HCT116 (cell line): ENCODE results near the gene APOOL. TPM values are rescaled to one million over a fixed set of nuclear protein-coding genes. Genes with fewer than 3 reads are reported as not detected.
"Not testable (repeated sequence)": the region's sequence is repeated elsewhere in the genome, so short reads cannot be mapped to it uniquely, and the experiment has no call there.

ENCODE experiments used
- ATAC-seq: fragments of 200-7000 bp; cut with Tn5 transposase; 2 replicates; pipeline ENCODE4 v1.9.1; 2020; ENCODE audit warnings: mild to moderate bottlenecking, moderate library complexity
- BruUV-seq: library from RNA; stranded (reverse); fragments of 400-500 nt; replicated peaks from 2 replicates; lab custom pipeline; 2021; lab: Mats Ljungman, UMichigan
- CTCF ChIA-PET: fragments of 300-600 bp; sonication (Branson Sonifier 250); formaldehyde crosslinking; loops from one replicate; lab custom pipeline; 2021; ENCODE audit warnings: antibody characterized with exemption; lab: Charles Lee
- POLR2A ChIA-PET: fragments of 300-600, 350-600 bp; sonication (Branson Sonifier 250); formaldehyde crosslinking; loops from one replicate; lab custom pipeline; 2021; ENCODE audit warnings: antibody characterized with exemption; lab: Charles Lee
- RAD21 ChIA-PET, 2 experiments: fragments of 300-600 bp; sonication (Branson Sonifier 250); formaldehyde crosslinking; loops; one replicate each; lab custom pipeline; 2023; ENCODE audit warnings: low total read pairs in 2 of 2; ENCODE audit not compliant: uncharacterized antibody in 2 of 2, unreplicated experiment in 2 of 2, low non-redundant PET in 1 of 2; lab: Charles Lee
- DNase-seq: peaks from one replicate; pipeline ENCODE4 v3.0.0-alpha.2; 2010; ENCODE audit warnings: low read depth, low spot score
- H2AFZ ChIP-seq: fragments of 200-600 bp; shearing (Covaris generic), sonication (generic); 2 replicates; pipeline ENCODE4 v1.6.1; 2017; ENCODE audit warnings: low read depth, mixed run types, mixed read lengths, antibody characterized with exemption, low read length; ENCODE audit not compliant: poor library complexity, severe bottlenecking
- H3K27ac ChIP-seq: 2 replicates; pipeline ENCODE4 v1.5.1; 2012; ENCODE audit warnings: low read depth, low read length
- H3K27me3 ChIP-seq: fragments of 200-600 bp; sonication (generic); 2 replicates; pipeline ENCODE4 v1.6.1; 2016; ENCODE audit warnings: mixed run types, low read length, mixed read lengths; ENCODE audit not compliant: insufficient read depth
- H3K36me3 ChIP-seq, 2 experiments: fragments of 200-500 bp in 1 of 2; fragments of 200-600 bp in 1 of 2; sonication (Bioruptor generic) in 1 of 2; sonication (generic) in 1 of 2; 2 replicates each; pipeline versions ENCODE4 v1.5.1 to v1.6.1; 2014 to 2016; ENCODE audit warnings: low read length in 2 of 2, inconsistent platforms in 1 of 2, mixed read lengths in 1 of 2, mixed run types in 1 of 2; ENCODE audit not compliant: insufficient read depth in 2 of 2, control insufficient read depth in 1 of 2
- H3K4me1 ChIP-seq, 2 experiments: fragments of 200-600 bp in 1 of 2; sonication (generic) in 1 of 2; 2 replicates each; pipeline versions ENCODE4 v1.5.1 to v1.6.1; 2012 to 2017; ENCODE audit warnings: low read length in 2 of 2, inconsistent platforms in 1 of 2, mild to moderate bottlenecking in 1 of 2, mixed read lengths in 1 of 2, mixed run types in 1 of 2, moderate library complexity in 1 of 2; ENCODE audit not compliant: insufficient read depth in 2 of 2, control insufficient read depth in 1 of 2
- H3K4me2 ChIP-seq: fragments of 200-600 bp; sonication (generic); 2 replicates; pipeline ENCODE4 v1.6.1; 2017; ENCODE audit warnings: mixed run types, low read length, mixed read lengths
- H3K4me3 ChIP-seq, 2 experiments: fragments of 200-600 bp in 1 of 2; sonication (generic) in 1 of 2; replicated peaks in 1 of 2; 2 replicates each; pipeline ENCODE4 v1.5.1; 2011 to 2016; ENCODE audit warnings: low read length in 2 of 2, control low read depth in 1 of 2, low read depth in 1 of 2, mild to moderate bottlenecking in 1 of 2, mixed read lengths in 1 of 2, mixed run types in 1 of 2
- H3K79me2 ChIP-seq: fragments of 200-600 bp; sonication (generic); 2 replicates; pipeline ENCODE4 v1.6.1; 2017; ENCODE audit warnings: mild to moderate bottlenecking, mixed run types, low read length, moderate library complexity, mixed read lengths; ENCODE audit not compliant: insufficient read depth
- H3K9ac ChIP-seq: fragments of 200-600 bp; sonication (generic); 2 replicates; pipeline ENCODE4 v1.6.1; 2016; ENCODE audit warnings: low read length, mixed read lengths
- H3K9me2 ChIP-seq: fragments of 200-600 bp; sonication (generic), shearing (Covaris generic); 2 replicates; pipeline ENCODE4 v1.6.1; 2017; ENCODE audit warnings: mixed run types, mild to moderate bottlenecking, moderate library complexity; ENCODE audit not compliant: insufficient read depth
- H3K9me3 ChIP-seq, 2 experiments: fragments of 200-500 bp in 1 of 2; fragments of 200-600 bp in 1 of 2; sonication (Bioruptor generic) in 1 of 2; sonication (generic) in 1 of 2; 2 replicates each; pipeline ENCODE4 v1.6.1; 2014 to 2017; ENCODE audit warnings: low read length in 2 of 2, mixed read lengths in 2 of 2, inconsistent platforms in 1 of 2, low read depth in 1 of 2, mild to moderate bottlenecking in 1 of 2, mixed run types in 1 of 2, moderate library complexity in 1 of 2; ENCODE audit not compliant: control insufficient read depth in 1 of 2, insufficient read depth in 1 of 2
- H4K20me1 ChIP-seq: fragments of 200-600 bp; sonication (generic), shearing (Covaris generic); 2 replicates; pipeline ENCODE4 v1.6.1; 2017; ENCODE audit warnings: mixed run types, mild to moderate bottlenecking, moderate library complexity; ENCODE audit not compliant: insufficient read depth
- EZH2 ChIP-seq: fragments of 200-600 bp; sonication (generic); IDR thresholded peaks from 2 replicates; pipeline ENCODE4 v1.6.1; 2017; ENCODE audit warnings: antibody characterized with exemption, mixed run types
- JUND ChIP-seq: IDR thresholded peaks from 2 replicates; pipeline ENCODE4 v1.6.1; 2012
- POLR2A ChIP-seq: IDR thresholded peaks from 2 replicates; pipeline ENCODE4 v1.7.0; 2011; ENCODE audit warnings: borderline replicate concordance; ENCODE audit not compliant: insufficient read depth, insufficient read length; ENCODE audit errors: extremely low read depth
- POLR2AphosphoS5 ChIP-seq: IDR thresholded peaks from 2 replicates; pipeline ENCODE4 v1.6.1; 2011; ENCODE audit warnings: mild to moderate bottlenecking, low read depth, low read length, moderate library complexity
- RAD21 ChIP-seq: IDR thresholded peaks from 2 replicates; pipeline ENCODE4 v1.6.1; 2012; ENCODE audit warnings: low read depth, mild to moderate bottlenecking
- SP1 ChIP-seq: IDR thresholded peaks from 2 replicates; pipeline ENCODE4 v1.6.1; 2012; ENCODE audit warnings: low read depth
- ZFX ChIP-seq: fragments of 450-650 bp; IDR thresholded peaks from 2 replicates; pipeline ENCODE4 v1.6.1; 2017
- intact Hi-C: fragments of 100-400 bp; cut with micrococcal nuclease; formaldehyde crosslinking; loops from 2 replicates; pipeline ENCODE4 v1.10.0; 2022
- total RNA-seq: library from RNA; stranded (reverse); gene quantifications from one replicate; pipeline ENCODE4 v1.2.1, GENCODE V29; 2021; ENCODE audit not compliant: unreplicated experiment
- TF ChIP-seq, protein P1 (sequence below), 3 experiments: fragments of 200-600 bp in 1 of 3; sonication (generic) in 1 of 3; IDR thresholded peaks in 2 of 3; conservative IDR thresholded peaks in 1 of 3; 2 replicates each; pipeline ENCODE4 v1.5.1; 2012 to 2017; ENCODE audit warnings: low read depth in 2 of 3, low read length in 2 of 3, antibody characterized with exemption in 1 of 3, borderline replicate concordance in 1 of 3, control low read depth in 1 of 3, mild to moderate bottlenecking in 1 of 3, mixed read lengths in 1 of 3, mixed run types in 1 of 3, moderate library complexity in 1 of 3; ENCODE audit not compliant: insufficient read depth in 1 of 3
- TF ChIP-seq, protein P2 (sequence below): IDR thresholded peaks from 2 replicates; pipeline ENCODE4 v1.6.1; 2012

Gene APOOL
- total RNA-seq, 1 experiment from 2014 or later: 24.5 TPM

DNA sequence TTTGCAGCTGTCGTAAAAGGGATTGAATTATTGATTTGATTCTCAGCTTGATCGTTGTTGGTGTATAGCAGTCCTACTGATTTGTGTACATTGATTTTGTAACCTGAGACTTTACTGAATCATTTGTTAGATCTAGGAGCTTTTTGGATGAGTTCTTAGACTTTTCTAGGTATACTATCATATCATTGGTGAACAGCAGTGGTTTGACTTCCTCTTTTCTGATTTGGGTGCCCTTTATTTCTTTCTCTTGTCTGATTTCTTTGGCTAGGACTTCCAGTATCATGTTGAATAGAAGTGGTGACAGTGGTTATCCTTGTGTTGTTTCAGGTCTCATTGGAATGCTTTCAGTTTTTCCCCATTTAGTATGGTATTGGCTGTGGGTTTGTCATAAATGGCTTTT lies 8.4 kb downstream of the APOOL start:
- Histone ChIP-seq H3K4me1 (no peaks in the 10 kb centered on the region), H2AFZ (no peak overlapping the region), H3K27me3 (no peaks in the 10 kb centered on the region), H3K36me3 (no peaks in the 10 kb centered on the region), H3K9me2 (no peaks in the 10 kb centered on the region), H3K4me2 (no peak overlapping the region), H3K79me2 (peaks cover 43% of the 10 kb centered on the region), H3K27ac (no peak overlapping the region), H3K9me3 (no peaks in the 10 kb centered on the region), H4K20me1 (no peaks in the 10 kb centered on the region), H3K9ac (no peak overlapping the region), H3K4me3 (no peak overlapping the region)
- TF ChIP-seq ZFX: no peak
- no peak for TF ChIP-seq POLR2AphosphoS5
- no peak for TF ChIP-seq EZH2
- TF ChIP-seq, protein P1, sequence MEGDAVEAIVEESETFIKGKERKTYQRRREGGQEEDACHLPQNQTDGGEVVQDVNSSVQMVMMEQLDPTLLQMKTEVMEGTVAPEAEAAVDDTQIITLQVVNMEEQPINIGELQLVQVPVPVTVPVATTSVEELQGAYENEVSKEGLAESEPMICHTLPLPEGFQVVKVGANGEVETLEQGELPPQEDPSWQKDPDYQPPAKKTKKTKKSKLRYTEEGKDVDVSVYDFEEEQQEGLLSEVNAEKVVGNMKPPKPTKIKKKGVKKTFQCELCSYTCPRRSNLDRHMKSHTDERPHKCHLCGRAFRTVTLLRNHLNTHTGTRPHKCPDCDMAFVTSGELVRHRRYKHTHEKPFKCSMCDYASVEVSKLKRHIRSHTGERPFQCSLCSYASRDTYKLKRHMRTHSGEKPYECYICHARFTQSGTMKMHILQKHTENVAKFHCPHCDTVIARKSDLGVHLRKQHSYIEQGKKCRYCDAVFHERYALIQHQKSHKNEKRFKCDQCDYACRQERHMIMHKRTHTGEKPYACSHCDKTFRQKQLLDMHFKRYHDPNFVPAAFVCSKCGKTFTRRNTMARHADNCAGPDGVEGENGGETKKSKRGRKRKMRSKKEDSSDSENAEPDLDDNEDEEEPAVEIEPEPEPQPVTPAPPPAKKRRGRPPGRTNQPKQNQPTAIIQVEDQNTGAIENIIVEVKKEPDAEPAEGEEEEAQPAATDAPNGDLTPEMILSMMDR (IDR thresholded peaks at IDR 0.05 in 2 of 3, conservative IDR thresholded peaks at IDR 0.05 in 1 of 3; ENCODE audit: borderline replicate concordance in 1 of 3, insufficient read depth in 1 of 3, low read depth in 2 of 3, low read length in 2 of 3): no peak
- no peak for TF ChIP-seq RAD21
- TF ChIP-seq, protein P2, sequence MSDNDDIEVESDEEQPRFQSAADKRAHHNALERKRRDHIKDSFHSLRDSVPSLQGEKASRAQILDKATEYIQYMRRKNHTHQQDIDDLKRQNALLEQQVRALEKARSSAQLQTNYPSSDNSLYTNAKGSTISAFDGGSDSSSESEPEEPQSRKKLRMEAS: no peak
- TF ChIP-seq JUND: no peak
- TF ChIP-seq SP1: no peak
- TF ChIP-seq POLR2A: no peak
- CTCF ChIA-PET: no interaction called here
- RAD21 ChIA-PET: no interaction called here
- DNase-seq (no peak), ATAC-seq (no peak)
- BruUV-seq: no TSS peak
- POLR2A ChIA-PET: no interaction called here
- intact Hi-C loops: no loop called here

DNA sequence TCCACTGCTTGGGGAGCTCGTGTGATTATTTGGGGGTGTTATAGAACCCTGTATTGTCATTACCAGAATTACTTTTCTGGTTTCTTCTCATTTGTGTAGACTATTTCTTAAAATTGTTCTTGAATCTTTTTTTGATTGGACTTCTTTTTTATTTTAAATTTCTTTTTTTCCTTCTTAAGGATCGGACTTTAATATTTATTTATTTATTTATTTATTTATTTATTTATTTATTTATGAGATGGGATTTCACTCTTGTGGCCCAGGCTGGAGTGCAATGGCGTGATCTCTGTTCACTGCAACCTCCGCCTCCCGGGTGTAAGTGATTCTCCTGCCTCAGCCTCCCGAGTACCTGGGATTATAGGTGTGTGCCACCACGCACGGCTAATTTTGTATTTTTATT lies 11.7 kb downstream of the APOOL start:
- H3K4me1 ChIP-seq, H3K27me3 ChIP-seq, BruUV-seq, H4K20me1 ChIP-seq, POLR2A ChIA-PET, H3K27ac ChIP-seq, intact Hi-C loops, RAD21 ChIA-PET, ATAC-seq, H3K4me3 ChIP-seq, DNase-seq, H3K4me2 ChIP-seq, H3K9ac ChIP-seq, CTCF ChIA-PET, H3K9me3 ChIP-seq, H3K9me2 ChIP-seq, H3K36me3 ChIP-seq, H2AFZ ChIP-seq: not testable (repeated sequence)
- peaks cover 31% of the 10 kb centered on the region for H3K79me2 ChIP-seq
